Parathyroid adenoma (tissue), 2 donors: ENCODE measurements around the gene BSCL2.

Experiments
- H2AFZ ChIP-seq: fragments of 300-600 bp; sonication (generic); one replicate; pipeline ENCODE4 v1.7.0; 2017; ENCODE audit warnings: antibody characterized with exemption, mild to moderate bottlenecking
- H3K27ac ChIP-seq: fragments of 300-600 bp; sonication (generic); one replicate; pipeline ENCODE4 v1.7.0; 2017
- H3K27me3 ChIP-seq: fragments of 300-600 bp; sonication (generic); one replicate; pipeline ENCODE4 v1.7.0; 2017; ENCODE audit warnings: low read length; ENCODE audit not compliant: control insufficient read depth, insufficient read depth
- H3K36me3 ChIP-seq: fragments of 300-600 bp; sonication (generic); one replicate; pipeline ENCODE4 v1.7.0; 2017; ENCODE audit warnings: low read length; ENCODE audit not compliant: control insufficient read depth, insufficient read depth
- H3K4me1 ChIP-seq: fragments of 300-600 bp; sonication (generic); one replicate; pipeline ENCODE4 v1.7.0; 2017; ENCODE audit warnings: control low read depth
- H3K4me2 ChIP-seq: fragments of 300-600 bp; sonication (generic); one replicate; pipeline ENCODE4 v1.7.0; 2017; ENCODE audit warnings: low read length
- H3K4me3 ChIP-seq: fragments of 300-600 bp; sonication (generic); one replicate; pipeline ENCODE4 v1.7.0; 2017; ENCODE audit warnings: low read depth, low read length
- H3K79me2 ChIP-seq: fragments of 300-600 bp; sonication (generic); one replicate; pipeline ENCODE4 v1.7.0; 2017; ENCODE audit warnings: control low read depth
- H3K9ac ChIP-seq: fragments of 300-600 bp; sonication (generic); one replicate; pipeline ENCODE4 v1.7.0; 2017; ENCODE audit warnings: mild to moderate bottlenecking
- H3K9me3 ChIP-seq: fragments of 300-600 bp; sonication (generic); one replicate; pipeline ENCODE4 v1.7.0; 2017; ENCODE audit warnings: low read length; ENCODE audit not compliant: control insufficient read depth
- TF ChIP-seq, protein P1 (sequence below): fragments of 300-600 bp; sonication (generic); IDR thresholded peaks from one replicate; pipeline ENCODE4 v1.7.0; 2017; ENCODE audit warnings: antibody characterized with exemption, mild to moderate bottlenecking
- donor health status: primary hyperparathyroidism.

BSCL2 gene

DNA sequence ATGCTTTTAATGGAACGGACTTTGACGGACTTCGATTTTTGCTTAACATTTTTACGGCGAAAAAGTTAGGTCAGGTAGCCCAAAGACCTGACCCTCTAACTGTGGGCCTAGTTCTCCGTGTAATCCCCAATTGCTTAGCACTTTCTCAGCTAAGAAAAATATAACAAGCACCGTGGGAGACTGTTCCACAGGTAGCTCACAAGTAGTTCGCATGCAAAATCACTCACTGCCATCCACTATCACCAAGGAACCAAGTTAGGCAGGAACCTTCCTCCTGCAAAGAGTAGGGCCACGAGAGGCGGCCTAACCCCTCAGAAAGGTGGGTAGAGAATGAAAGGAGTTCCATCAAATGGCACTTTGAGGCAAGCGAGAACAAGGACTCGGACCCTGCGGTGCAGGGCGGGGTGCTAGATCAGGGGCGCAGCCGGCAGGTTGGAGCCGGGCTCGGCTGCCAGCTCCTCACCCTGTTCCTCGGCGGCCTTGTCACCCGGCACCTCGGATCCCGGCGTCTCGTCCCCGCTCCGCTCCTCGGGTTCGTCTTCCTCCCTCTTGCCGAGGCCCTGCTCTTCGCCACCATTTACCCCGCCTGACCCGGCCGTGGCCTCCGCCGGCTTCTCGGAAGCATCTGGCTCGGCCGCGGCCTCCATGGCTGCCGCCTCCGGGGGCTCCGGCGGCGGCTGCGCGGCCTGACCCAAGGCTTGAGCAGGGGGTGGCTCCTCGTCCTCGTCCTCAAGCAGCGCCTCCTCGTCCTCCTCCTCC lies 19.1 kb upstream of the BSCL2 start:
- peaks cover 9% of the 10 kb centered on the region for H3K4me1 ChIP-seq
- H2AFZ ChIP-seq: no peak overlapping the region
- peak overlapping the region; percentile 28 for H3K9ac ChIP-seq
- no peaks in the 10 kb centered on the region for H3K9me3 ChIP-seq
- H3K79me2 ChIP-seq: peaks cover 47% of the 10 kb centered on the region
- H3K4me2 ChIP-seq: peak overlapping the region; percentile 87
- H3K27ac ChIP-seq: peak overlapping the region; percentile 69
- H3K27me3 ChIP-seq: no peaks in the 10 kb centered on the region
- TF ChIP-seq, protein P1, sequence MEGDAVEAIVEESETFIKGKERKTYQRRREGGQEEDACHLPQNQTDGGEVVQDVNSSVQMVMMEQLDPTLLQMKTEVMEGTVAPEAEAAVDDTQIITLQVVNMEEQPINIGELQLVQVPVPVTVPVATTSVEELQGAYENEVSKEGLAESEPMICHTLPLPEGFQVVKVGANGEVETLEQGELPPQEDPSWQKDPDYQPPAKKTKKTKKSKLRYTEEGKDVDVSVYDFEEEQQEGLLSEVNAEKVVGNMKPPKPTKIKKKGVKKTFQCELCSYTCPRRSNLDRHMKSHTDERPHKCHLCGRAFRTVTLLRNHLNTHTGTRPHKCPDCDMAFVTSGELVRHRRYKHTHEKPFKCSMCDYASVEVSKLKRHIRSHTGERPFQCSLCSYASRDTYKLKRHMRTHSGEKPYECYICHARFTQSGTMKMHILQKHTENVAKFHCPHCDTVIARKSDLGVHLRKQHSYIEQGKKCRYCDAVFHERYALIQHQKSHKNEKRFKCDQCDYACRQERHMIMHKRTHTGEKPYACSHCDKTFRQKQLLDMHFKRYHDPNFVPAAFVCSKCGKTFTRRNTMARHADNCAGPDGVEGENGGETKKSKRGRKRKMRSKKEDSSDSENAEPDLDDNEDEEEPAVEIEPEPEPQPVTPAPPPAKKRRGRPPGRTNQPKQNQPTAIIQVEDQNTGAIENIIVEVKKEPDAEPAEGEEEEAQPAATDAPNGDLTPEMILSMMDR: no peak
- no peaks in the 10 kb centered on the region for H3K36me3 ChIP-seq
- H3K4me3 ChIP-seq: peak overlapping the region; percentile 88

DNA sequence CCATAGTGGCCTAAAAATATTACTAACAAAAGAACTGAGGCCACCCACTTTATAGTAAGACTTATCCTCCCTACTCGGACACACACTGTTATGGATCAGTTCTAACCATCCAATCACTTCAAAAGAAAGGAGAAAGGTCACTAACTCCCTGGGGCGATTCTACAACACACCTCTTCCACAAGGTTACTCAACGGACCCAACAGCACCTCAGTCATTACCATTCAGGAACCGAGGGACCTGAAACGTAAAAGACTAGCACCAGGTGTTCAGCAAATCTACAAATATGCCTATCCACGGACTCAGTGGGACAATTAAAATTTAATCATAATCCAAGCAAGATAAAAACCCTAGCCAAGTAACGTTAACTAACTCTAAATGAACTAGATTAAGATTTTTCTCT lies 18.4 kb upstream of the BSCL2 start:
- Histone ChIP-seq H3K4me1 (peaks cover 9% of the 10 kb centered on the region), H3K36me3 (no peaks in the 10 kb centered on the region), H3K27me3 (no peaks in the 10 kb centered on the region), H3K9ac (no peak overlapping the region), H2AFZ (no peak overlapping the region), H3K9me3 (no peaks in the 10 kb centered on the region), H3K27ac (peak overlapping the region; percentile 69), H3K4me2 (peak overlapping the region; percentile 87), H3K4me3 (peak overlapping the region; percentile 88), H3K79me2 (peaks cover 44% of the 10 kb centered on the region)
- TF ChIP-seq, protein P1: no peak

DNA sequence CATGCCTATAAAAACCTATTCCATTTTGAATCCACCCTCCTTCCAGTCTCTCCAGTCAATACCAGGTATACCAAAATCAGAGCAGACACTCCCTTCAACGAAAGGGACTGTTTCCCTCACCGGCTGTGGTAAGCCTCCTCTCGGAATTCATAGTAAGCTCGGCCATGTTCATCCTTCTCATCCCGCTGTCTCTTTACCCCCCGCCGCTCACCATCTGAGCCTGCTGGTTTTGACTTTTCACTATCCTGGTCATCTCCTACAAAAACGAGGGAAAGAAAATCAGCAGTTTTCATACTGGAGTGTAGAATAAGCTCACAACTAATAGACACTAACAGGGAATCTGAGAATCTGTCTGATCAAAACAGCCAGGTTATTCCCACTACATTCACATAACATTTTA lies 16.9 kb upstream of the BSCL2 start:
- Histone ChIP-seq H3K4me1 (peaks cover 6% of the 10 kb centered on the region), H3K9ac (no peak overlapping the region), H3K79me2 (peaks cover 48% of the 10 kb centered on the region), H3K27me3 (no peaks in the 10 kb centered on the region), H2AFZ (no peak overlapping the region), H3K4me3 (no peak overlapping the region), H3K4me2 (peak overlapping the region; percentile 87), H3K27ac (peak overlapping the region; percentile 9), H3K36me3 (no peaks in the 10 kb centered on the region), H3K9me3 (no peaks in the 10 kb centered on the region)
- TF ChIP-seq, protein P1: no peak

DNA sequence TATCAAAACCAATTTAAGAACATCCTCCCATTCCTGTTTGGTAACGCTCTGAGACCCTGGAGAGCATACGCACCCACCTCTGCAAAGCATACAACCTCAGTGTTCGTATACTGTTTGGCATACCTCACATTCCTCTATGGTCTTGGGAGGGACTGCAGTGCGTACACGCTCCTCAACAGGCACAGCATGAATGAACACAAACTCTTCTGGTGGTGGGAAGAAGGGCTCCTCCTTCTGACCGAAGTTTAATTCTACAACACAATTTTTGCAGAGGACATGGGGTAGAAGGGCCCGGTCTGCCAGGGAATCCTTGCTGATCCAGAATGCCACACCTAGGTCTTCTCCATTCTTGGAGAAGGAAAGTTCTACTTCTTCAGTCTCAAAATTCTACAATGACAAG lies 14.8 kb upstream of the BSCL2 start:
- peaks cover 6% of the 10 kb centered on the region for H3K4me1 ChIP-seq
- H3K9me3 ChIP-seq: no peaks in the 10 kb centered on the region
- no peaks in the 10 kb centered on the region for H3K27me3 ChIP-seq
- no peak overlapping the region for H3K4me2 ChIP-seq
- peaks cover 55% of the 10 kb centered on the region for H3K79me2 ChIP-seq
- no peak overlapping the region for H2AFZ ChIP-seq
- no peak overlapping the region for H3K9ac ChIP-seq
- no peak overlapping the region for H3K27ac ChIP-seq
- H3K36me3 ChIP-seq: no peaks in the 10 kb centered on the region
- TF ChIP-seq, protein P1: no peak
- H3K4me3 ChIP-seq: no peak overlapping the region
